Adrenal gland (tissue), 12 donors: ENCODE data around the gene RBMS2. TPM values are rescaled to one million over a fixed set of nuclear protein-coding genes. Genes with fewer than 3 reads are reported as not detected.

ENCODE experiments used
- DNase-seq, 7 donors: peaks; one replicate each; pipeline ENCODE4 v3.0.0-alpha.2; 2019 to 2020
- H3K27ac ChIP-seq, 5 donors: fragments of 200-600 bp; sonication (generic) in 4 of 5; 1 replicate in 3 of 5; 2 replicates in 2 of 5; pipeline versions ENCODE4 v1.5.1 to v1.8.0; 2016 to 2020; ENCODE audit warnings: mild to moderate bottlenecking in 1 of 5
- H3K27me3 ChIP-seq: fragments of 200-600 bp; 2 replicates; pipeline ENCODE4 v1.8.0; 2021
- H3K36me3 ChIP-seq, 2 donors: fragments of 200-600 bp; replicated peaks in 1 of 2; 1 replicate in 1 of 2; 2 replicates in 1 of 2; pipeline versions ENCODE4 v1.5.1 to v1.8.0; 2018 to 2022
- H3K4me1 ChIP-seq, 2 donors: fragments of 200-600 bp; replicated peaks in 1 of 2; 1 replicate in 1 of 2; 2 replicates in 1 of 2; pipeline versions ENCODE4 v1.5.1 to v1.8.0; 2018 to 2021
- H3K4me3 ChIP-seq, 4 donors: fragments of 200-600 bp; sonication (generic) in 3 of 4; one replicate each; pipeline ENCODE4 v1.5.1; 2016 to 2018
- H3K9me3 ChIP-seq, 3 donors: fragments of 200-600 bp; sonication (generic) in 1 of 3; replicated peaks in 1 of 3; 1 replicate in 2 of 3; 2 replicates in 1 of 3; pipeline versions ENCODE4 v1.5.1 to v1.8.0; 2016 to 2021
- POLR2A ChIP-seq, 2 donors: fragments of 450-650 bp; IDR thresholded peaks; one replicate each; pipeline ENCODE4 v1.6.1; 2017; ENCODE audit warnings: antibody characterized with exemption in 2 of 2, mild to moderate bottlenecking in 2 of 2, moderate library complexity in 1 of 2
- WGBS, 4 donors: extraction: QIAGEN DNeasy Blood & Tissue Kit in 2 of 4; methylation state at CpG; one replicate each; pipeline versions ENCODE4 v1.1.5 to v1.1.7; 2013 to 2017; 5-methylcytosine and 5-hydroxymethylcytosine counted together
- intact Hi-C, 2 donors: fragments of 100-400 bp; cut with DNase I; formaldehyde crosslinking; loops; one replicate each; pipeline versions ENCODE4 v1.14.1 to v1.15.0; 2022 to 2023
- polyA plus RNA-seq, 3 donors: library from polyadenylated mRNA; stranded (reverse); fragments of 200-250 nt in 2 of 3; fragments of 350-450 nt in 1 of 3; fragmentation: Illumina TruSeq in 1 of 3; extraction: RNeasy Lipid Tissue Mini Kit (QIAGEN cat#74804) in 1 of 3; gene quantifications; one replicate each; pipeline ENCODE4 v1.2.3, GENCODE V29; 2013 to 2014
- total RNA-seq, 9 donors: library from RNA; depleted of rRNA in 4 of 9; stranded (reverse); fragments of >200 nt in 4 of 9; fragments of 120-200 nt in 1 of 9; fragmentation: NEBNext Ultra II Directional in 1 of 9; extraction: Animal tissue kit (Norgen Biotek cat#: 25700) in 1 of 9; gene quantifications; one replicate each; pipeline versions ENCODE4 v1.1.0 to v1.2.4, GENCODE V29; 2013 to 2023
- TF ChIP-seq, protein P1 (sequence below), 6 experiments: fragments of 450-650 bp in 4 of 6; fragments of 200-600 bp in 2 of 6; sonication (generic) in 1 of 6; IDR thresholded peaks; 1 replicate in 5 of 6; 2 replicates in 1 of 6; pipeline versions ENCODE4 v1.5.1 to v1.8.0; 2016 to 2021; ENCODE audit warnings: antibody characterized with exemption in 6 of 6, mild to moderate bottlenecking in 2 of 6, moderate library complexity in 1 of 6
- donor health status: healthy with polysubstance abuse.
- donor health status: Bipolar disorder and iron deficiency.
- donor health status: DM: yes; HTN: yes; CAD: no.
- donor health status: DM: no; HTN: no; CAD: no.
- donor health status: DM: no; HTN: no; CAD: no.
- donor health status: DM: yes; HTN: yes; CAD: no.

RBMS2 gene
- total and polyA plus RNA-seq, 12 donors = 7.6 to 41.5 (median 19.9) TPM

GRCh38 chr12:56632701-56633467 lies 111.3 kb downstream of the RBMS2 start:
- peaks cover 38 to 62% of the 10 kb centered on the region in 2 donors for H3K4me1 ChIP-seq
- TF ChIP-seq POLR2A (IDR thresholded peaks at IDR 0.05) = no peak
- no peak for DNase-seq
- peak overlapping the region in 1 of 4 donors; percentile 84 for H3K4me3 ChIP-seq
- H3K9me3 ChIP-seq = no peaks in the 10 kb centered on the region
- H3K27me3 ChIP-seq = no peaks in the 10 kb centered on the region
- 41 to 56% (median 52%) methylated on average over 4 of the region's 4 CpGs for WGBS, 4 donors
- intact Hi-C loops = loop anchor here (5.0 to 10.0 kb wide), 3 partner anchors 36 to 118 kb away; partner anchors contain the start of gene PTGES3 (in 1 of the 2)
- peak overlapping the region in 3 of 5 donors; percentile 17 to 94 (median 74) for H3K27ac ChIP-seq
- peaks cover 0 to 8% of the 10 kb centered on the region in 2 donors for H3K36me3 ChIP-seq

GRCh38 chr12:56633468-56634241 lies 112.0 kb downstream of the RBMS2 start:
- Histone ChIP-seq H3K27me3 (no peaks in the 10 kb centered on the region), H3K4me3 (peak overlapping the region in 2 of 4 donors; percentile 78 to 84), H3K4me1 (peaks cover 38 to 54% of the 10 kb centered on the region in 2 donors), H3K27ac (peak overlapping the region in 3 of 5 donors; percentile 85 to 96 (median 94)), H3K36me3 (peaks cover 0 to 16% of the 10 kb centered on the region in 2 donors), H3K9me3 (no peaks in the 10 kb centered on the region)
- intact Hi-C loops = loop anchor here (5.0 to 10.0 kb wide), 3 partner anchors 36 to 119 kb away; partner anchors contain the start of gene PTGES3 (in 1 of the 2)
- TF ChIP-seq, protein P1, sequence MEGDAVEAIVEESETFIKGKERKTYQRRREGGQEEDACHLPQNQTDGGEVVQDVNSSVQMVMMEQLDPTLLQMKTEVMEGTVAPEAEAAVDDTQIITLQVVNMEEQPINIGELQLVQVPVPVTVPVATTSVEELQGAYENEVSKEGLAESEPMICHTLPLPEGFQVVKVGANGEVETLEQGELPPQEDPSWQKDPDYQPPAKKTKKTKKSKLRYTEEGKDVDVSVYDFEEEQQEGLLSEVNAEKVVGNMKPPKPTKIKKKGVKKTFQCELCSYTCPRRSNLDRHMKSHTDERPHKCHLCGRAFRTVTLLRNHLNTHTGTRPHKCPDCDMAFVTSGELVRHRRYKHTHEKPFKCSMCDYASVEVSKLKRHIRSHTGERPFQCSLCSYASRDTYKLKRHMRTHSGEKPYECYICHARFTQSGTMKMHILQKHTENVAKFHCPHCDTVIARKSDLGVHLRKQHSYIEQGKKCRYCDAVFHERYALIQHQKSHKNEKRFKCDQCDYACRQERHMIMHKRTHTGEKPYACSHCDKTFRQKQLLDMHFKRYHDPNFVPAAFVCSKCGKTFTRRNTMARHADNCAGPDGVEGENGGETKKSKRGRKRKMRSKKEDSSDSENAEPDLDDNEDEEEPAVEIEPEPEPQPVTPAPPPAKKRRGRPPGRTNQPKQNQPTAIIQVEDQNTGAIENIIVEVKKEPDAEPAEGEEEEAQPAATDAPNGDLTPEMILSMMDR (IDR thresholded peaks at IDR 0.05) = no peak
- TF ChIP-seq POLR2A (IDR thresholded peaks at IDR 0.05) = no peak
- no peak for DNase-seq
- WGBS, 4 donors = 36 to 47% (median 41%) methylated on average over 12 of the region's 12 CpGs

DNA sequence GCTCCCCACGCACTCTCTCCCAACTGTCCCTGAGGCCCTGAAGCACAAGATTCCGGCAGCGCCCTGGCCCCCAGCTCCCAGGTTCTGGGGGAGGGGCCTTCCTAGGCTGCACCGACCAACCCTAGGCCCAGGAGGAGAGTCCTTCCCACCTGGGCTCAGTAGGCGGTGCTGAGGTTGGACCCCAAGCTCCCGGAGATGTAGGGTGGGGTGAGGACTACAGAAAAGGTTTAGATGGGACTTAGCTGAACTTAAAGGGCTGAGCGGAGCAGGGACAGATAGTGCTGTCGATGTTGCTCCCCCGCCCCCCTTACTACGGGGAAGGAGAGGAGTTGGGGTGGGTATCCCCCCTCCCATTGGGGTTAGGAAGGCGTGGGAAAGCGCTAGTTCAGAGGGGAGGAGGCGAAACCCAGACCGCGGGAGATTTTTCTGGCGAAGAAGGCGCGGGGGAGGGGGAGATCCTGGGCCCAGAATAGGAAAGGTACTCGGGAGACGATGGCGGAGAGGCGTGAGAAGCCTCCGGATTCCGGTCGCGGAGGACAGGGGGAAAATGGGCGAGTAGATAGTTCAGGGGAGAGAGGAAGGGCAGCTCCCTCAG lies 112.7 kb downstream of the RBMS2 start:
- WGBS, 4 donors = 1 to 2% (median 2%) methylated on average over 17 to 27 of the region's 27 CpGs
- H3K27ac ChIP-seq = peak overlapping the region in 4 of 5 donors; percentile 85 to 96 (median 94)
- no peaks in the 10 kb centered on the region for H3K9me3 ChIP-seq
- intact Hi-C loops = loop anchor here (5.0 to 10.0 kb wide), 3 partner anchors 37 to 120 kb away; partner anchors contain the start of gene PTGES3 (in 1 of the 2)
- H3K36me3 ChIP-seq = peaks cover 0 to 22% of the 10 kb centered on the region in 2 donors
- H3K27me3 ChIP-seq = no peaks in the 10 kb centered on the region
- H3K4me3 ChIP-seq = peak overlapping the region; percentile 26 to 84 (median 70)
- peaks cover 38 to 54% of the 10 kb centered on the region in 2 donors for H3K4me1 ChIP-seq
- TF ChIP-seq, protein P1 (IDR thresholded peaks at IDR 0.05) = no peak
- no peak for TF ChIP-seq POLR2A (IDR thresholded peaks at IDR 0.05)
- peak in 6 of 7 donors; percentile 46 to 63 (median 51) for DNase-seq

- Histone ChIP-seq H3K27me3 (no peaks in the 10 kb centered on the region), H3K36me3 (peaks cover 0 to 30% of the 10 kb centered on the region in 2 donors), H3K27ac (peak overlapping the region; percentile 61 to 96 (median 94)), H3K4me3 (peak overlapping the region; percentile 26 to 84 (median 70)), H3K4me1 (peaks cover 38 to 54% of the 10 kb centered on the region in 2 donors), H3K9me3 (no peaks in the 10 kb centered on the region)
- peak; percentile 39 to 87 for TF ChIP-seq POLR2A (IDR thresholded peaks at IDR 0.05)
- TF ChIP-seq, protein P1 (IDR thresholded peaks at IDR 0.05) = peak; percentile 8 to 58 (median 46)
- peak; percentile 81 to 92 (median 87) for DNase-seq
- intact Hi-C loops = loop anchor here (5.0 to 10.0 kb wide), 3 partner anchors 38 to 120 kb away; partner anchors contain the start of gene PTGES3 (in 1 of the 2)
- WGBS, 4 donors = 0 to 1% (median 1%) methylated on average over 23 to 47 of the region's 47 CpGs
These were observed 113.5 kb downstream of the RBMS2 start for GRCh38 chr12:56634837-56635791.
